ENCODE data around the gene GNG7. TPM values are rescaled to one million over a fixed set of nuclear protein-coding genes. Genes with fewer than 3 reads are reported as not detected.
A peak's percentile ranks its signal among the peaks of the same experiment; 100 is the strongest.

GNG7 gene
- polyA plus RNA-seq, 3 donors, result 1.1 to 1.6 (median 1.3) TPM

DNA sequence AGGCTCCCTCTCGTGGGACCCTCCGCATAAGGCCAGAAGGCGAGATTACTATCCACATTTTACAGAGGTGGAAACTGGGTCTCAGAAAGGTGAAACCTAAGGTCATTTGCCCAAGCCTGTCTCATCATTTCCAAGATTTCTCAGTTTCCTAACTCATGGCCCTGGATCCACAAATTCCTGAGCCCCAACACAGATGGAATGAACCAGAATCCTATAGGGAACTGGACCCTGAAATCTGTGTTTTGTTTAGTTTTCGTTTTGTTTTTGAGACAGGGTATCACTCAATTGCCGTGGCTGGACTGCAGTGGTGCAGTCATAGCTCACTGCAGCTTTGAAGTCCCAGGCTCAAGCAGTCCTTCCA is 563 bp upstream of the GNG7 start:
- no peak overlapping the region for H2AFZ ChIP-seq (ENCODE audit: insufficient read depth, low read depth, low read length, poor library complexity, severe bottlenecking)
- no peaks in the 10 kb centered on the region for H3K36me3 ChIP-seq (replicated peaks in 1 of 2; ENCODE audit: control insufficient read depth in 1 of 2, insufficient read depth in 2 of 2, low read length in 2 of 2)
- peak overlapping the region in 1 of 3 experiments; percentile 43 for H3K4me3 ChIP-seq (replicated peaks in 1 of 3; ENCODE audit: low read depth in 2 of 3, low read length in 3 of 3)
- H3K79me2 ChIP-seq (ENCODE audit: insufficient read depth, low read length), result peaks cover 7% of the 10 kb centered on the region
- peak overlapping the region in 1 of 2 donors; percentile 57 for H3K27ac ChIP-seq (ENCODE audit: low read depth in 1 of 2, low read length in 2 of 2)
- no peak overlapping the region for H3K9ac ChIP-seq (ENCODE audit: insufficient read depth, low read length, poor library complexity, severe bottlenecking)
- no peaks in the 10 kb centered on the region for H3K27me3 ChIP-seq (ENCODE audit: control insufficient read depth in 2 of 2, insufficient read depth in 2 of 2, low read length in 2 of 2)
- H3K4me1 Mint-ChIP-seq, result peaks cover 28% of the 10 kb centered on the region
- intact Hi-C loops (cut with micrococcal nuclease), result no loop called here
- H3K27me3 Mint-ChIP-seq (ENCODE audit: low read depth in 3 of 3), result peaks cover 2 to 7% (median 3%) of the 10 kb centered on the region in 3 donors
- TF ChIP-seq, protein P1, sequence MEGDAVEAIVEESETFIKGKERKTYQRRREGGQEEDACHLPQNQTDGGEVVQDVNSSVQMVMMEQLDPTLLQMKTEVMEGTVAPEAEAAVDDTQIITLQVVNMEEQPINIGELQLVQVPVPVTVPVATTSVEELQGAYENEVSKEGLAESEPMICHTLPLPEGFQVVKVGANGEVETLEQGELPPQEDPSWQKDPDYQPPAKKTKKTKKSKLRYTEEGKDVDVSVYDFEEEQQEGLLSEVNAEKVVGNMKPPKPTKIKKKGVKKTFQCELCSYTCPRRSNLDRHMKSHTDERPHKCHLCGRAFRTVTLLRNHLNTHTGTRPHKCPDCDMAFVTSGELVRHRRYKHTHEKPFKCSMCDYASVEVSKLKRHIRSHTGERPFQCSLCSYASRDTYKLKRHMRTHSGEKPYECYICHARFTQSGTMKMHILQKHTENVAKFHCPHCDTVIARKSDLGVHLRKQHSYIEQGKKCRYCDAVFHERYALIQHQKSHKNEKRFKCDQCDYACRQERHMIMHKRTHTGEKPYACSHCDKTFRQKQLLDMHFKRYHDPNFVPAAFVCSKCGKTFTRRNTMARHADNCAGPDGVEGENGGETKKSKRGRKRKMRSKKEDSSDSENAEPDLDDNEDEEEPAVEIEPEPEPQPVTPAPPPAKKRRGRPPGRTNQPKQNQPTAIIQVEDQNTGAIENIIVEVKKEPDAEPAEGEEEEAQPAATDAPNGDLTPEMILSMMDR (IDR thresholded peaks at IDR 0.05), result no peak
- H3K4me1 ChIP-seq (ENCODE audit: control insufficient read depth in 1 of 2, insufficient read depth in 2 of 2, low read length in 2 of 2), result peaks cover 8 to 9% of the 10 kb centered on the region in 2 donors
- H3K4me2 ChIP-seq (replicated peaks; ENCODE audit: extremely low read depth, low read length, poor library complexity, severe bottlenecking), result peak overlapping the region; percentile 86
- no peaks in the 10 kb centered on the region for H3K36me3 Mint-ChIP-seq
- 100% methylated on average over 1 of the region's 5 CpGs for WGBS (ENCODE audit: insufficient coverage)
- peak overlapping the region; percentile 64 to 73 for H3K4me3 Mint-ChIP-seq
- peak overlapping the region in 6 of 7 donors; percentile 40 to 91 (median 76) for H3K27ac Mint-ChIP-seq
- H4K20me1 ChIP-seq (ENCODE audit: insufficient read depth, low read length), result no peaks in the 10 kb centered on the region
- DNase-seq, result no peak
- H3K9me3 ChIP-seq (replicated peaks in 1 of 2; ENCODE audit: control insufficient read depth in 1 of 2, insufficient read depth in 1 of 2, low read length in 2 of 2), result no peaks in the 10 kb centered on the region
- H3K9me3 Mint-ChIP-seq, result peaks cover 0 to 2% (median 0%) of the 10 kb centered on the region in 7 donors

DNA sequence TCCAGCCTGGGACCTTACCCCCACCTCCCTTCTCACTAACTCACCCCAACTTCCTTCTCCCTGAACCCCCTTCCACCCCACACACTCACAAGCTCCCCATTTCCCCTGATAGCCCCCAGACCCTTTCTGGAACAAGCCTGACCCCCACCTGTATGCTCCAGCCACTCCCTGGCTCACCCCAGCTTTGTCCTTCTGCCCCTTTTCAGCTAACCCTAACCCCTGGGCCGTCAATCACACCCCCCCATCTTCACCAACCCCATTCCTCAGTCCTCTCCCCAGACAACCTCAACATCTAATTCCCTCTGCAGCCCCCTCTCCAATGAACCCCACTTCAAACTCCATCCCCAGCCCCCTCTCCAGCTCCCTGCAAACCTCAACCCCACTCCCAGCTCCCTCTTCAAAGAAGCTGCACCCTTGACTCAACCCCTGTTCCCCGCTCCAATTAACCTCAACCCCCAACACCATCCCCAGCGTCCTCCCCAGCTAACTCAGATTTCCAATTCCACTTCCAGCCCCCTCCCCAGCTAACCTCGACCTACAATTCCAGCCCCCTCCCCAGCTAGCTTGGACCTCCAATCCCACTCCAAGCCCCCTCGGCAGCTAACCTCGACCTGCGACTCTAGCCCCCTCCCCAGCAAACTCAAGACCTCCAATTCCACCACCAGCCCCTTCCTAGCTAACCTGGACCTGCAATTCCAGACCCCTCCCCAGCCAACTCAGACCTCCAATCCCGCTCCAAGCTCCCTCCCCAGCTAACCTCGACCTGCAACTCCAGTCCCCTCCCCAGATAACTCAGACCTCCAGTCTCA is 929 bp downstream of the GNG7 start:
- H3K4me3 ChIP-seq (replicated peaks in 1 of 3; ENCODE audit: low read depth in 2 of 3, low read length in 3 of 3), result peak overlapping the region in 2 of 3 experiments; percentile 51 to 76
- H3K27me3 Mint-ChIP-seq (ENCODE audit: low read depth in 3 of 3), result peaks cover 3 to 7% (median 6%) of the 10 kb centered on the region in 3 donors
- WGBS (ENCODE audit: insufficient coverage), result 8% methylated on average over 9 of the region's 9 CpGs
- no peak overlapping the region for H3K9ac ChIP-seq (ENCODE audit: insufficient read depth, low read length, poor library complexity, severe bottlenecking)
- peak overlapping the region; percentile 86 for H3K4me2 ChIP-seq (replicated peaks; ENCODE audit: extremely low read depth, low read length, poor library complexity, severe bottlenecking)
- H3K4me1 ChIP-seq (ENCODE audit: control insufficient read depth in 1 of 2, insufficient read depth in 2 of 2, low read length in 2 of 2), result peaks cover 8 to 9% of the 10 kb centered on the region in 2 donors
- peak in 1 of 3 donors; percentile 4 for DNase-seq
- peaks cover 29% of the 10 kb centered on the region for H3K4me1 Mint-ChIP-seq
- peak overlapping the region; percentile 75 to 82 for H3K4me3 Mint-ChIP-seq
- peak overlapping the region in 4 of 7 donors; percentile 21 to 83 (median 60) for H3K27ac Mint-ChIP-seq
- H2AFZ ChIP-seq (ENCODE audit: insufficient read depth, low read depth, low read length, poor library complexity, severe bottlenecking), result peak overlapping the region; percentile 70
- no peaks in the 10 kb centered on the region for H3K9me3 Mint-ChIP-seq
- TF ChIP-seq, protein P1 (IDR thresholded peaks at IDR 0.05), result no peak
- no peaks in the 10 kb centered on the region for H3K27me3 ChIP-seq (ENCODE audit: control insufficient read depth in 2 of 2, insufficient read depth in 2 of 2, low read length in 2 of 2)
- intact Hi-C loops (cut with micrococcal nuclease), result no loop called here
- no peak overlapping the region for H3K27ac ChIP-seq (ENCODE audit: low read depth in 1 of 2, low read length in 2 of 2)
- H3K9me3 ChIP-seq (replicated peaks in 1 of 2; ENCODE audit: control insufficient read depth in 1 of 2, insufficient read depth in 1 of 2, low read length in 2 of 2), result no peaks in the 10 kb centered on the region
- H4K20me1 ChIP-seq (ENCODE audit: insufficient read depth, low read length), result no peaks in the 10 kb centered on the region
- no peaks in the 10 kb centered on the region for H3K36me3 ChIP-seq (replicated peaks in 1 of 2; ENCODE audit: control insufficient read depth in 1 of 2, insufficient read depth in 2 of 2, low read length in 2 of 2)
- peaks cover 7% of the 10 kb centered on the region for H3K79me2 ChIP-seq (ENCODE audit: insufficient read depth, low read length)
- H3K36me3 Mint-ChIP-seq, result no peaks in the 10 kb centered on the region
